GM12801 (cell line): ENCODE results near the gene DUSP7.

Experiments used
- TF ChIP-seq, protein P1 (sequence below): IDR thresholded peaks from one replicate; pipeline ENCODE4 v1.5.1; 2011; ENCODE audit warnings: control low read depth; ENCODE audit not compliant: insufficient read length; ENCODE audit errors: extremely low read depth

The DUSP7 gene

GRCh38 chr3:52065264-52065756 lies 8.9 kb upstream of the DUSP7 start:
- TF ChIP-seq, protein P1, sequence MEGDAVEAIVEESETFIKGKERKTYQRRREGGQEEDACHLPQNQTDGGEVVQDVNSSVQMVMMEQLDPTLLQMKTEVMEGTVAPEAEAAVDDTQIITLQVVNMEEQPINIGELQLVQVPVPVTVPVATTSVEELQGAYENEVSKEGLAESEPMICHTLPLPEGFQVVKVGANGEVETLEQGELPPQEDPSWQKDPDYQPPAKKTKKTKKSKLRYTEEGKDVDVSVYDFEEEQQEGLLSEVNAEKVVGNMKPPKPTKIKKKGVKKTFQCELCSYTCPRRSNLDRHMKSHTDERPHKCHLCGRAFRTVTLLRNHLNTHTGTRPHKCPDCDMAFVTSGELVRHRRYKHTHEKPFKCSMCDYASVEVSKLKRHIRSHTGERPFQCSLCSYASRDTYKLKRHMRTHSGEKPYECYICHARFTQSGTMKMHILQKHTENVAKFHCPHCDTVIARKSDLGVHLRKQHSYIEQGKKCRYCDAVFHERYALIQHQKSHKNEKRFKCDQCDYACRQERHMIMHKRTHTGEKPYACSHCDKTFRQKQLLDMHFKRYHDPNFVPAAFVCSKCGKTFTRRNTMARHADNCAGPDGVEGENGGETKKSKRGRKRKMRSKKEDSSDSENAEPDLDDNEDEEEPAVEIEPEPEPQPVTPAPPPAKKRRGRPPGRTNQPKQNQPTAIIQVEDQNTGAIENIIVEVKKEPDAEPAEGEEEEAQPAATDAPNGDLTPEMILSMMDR = no peak

DNA sequence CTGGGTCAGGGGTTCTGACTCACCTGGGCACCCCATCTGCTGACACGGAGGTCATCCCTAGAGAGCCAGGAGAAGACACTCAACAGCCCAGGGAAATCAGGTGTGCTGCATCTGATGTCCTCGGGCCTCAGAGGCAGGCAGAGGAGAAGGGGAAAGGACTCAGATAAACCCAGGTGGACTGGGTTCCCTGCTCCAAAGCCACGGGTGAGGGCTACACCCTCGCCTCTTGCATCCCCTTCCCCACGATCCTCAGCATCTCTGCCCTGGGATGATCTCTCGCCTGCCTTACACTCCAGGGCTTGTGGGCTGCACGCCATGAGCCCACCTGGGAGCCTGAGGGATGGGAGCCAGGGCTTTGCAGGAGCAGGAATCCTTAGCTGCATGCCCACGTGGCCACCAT lies 8.2 kb upstream of the DUSP7 start:
- TF ChIP-seq, protein P1 = no peak

GRCh38 chr3:52063026-52063723 lies 6.8 kb upstream of the DUSP7 start:
- TF ChIP-seq, protein P1 = no peak

- TF ChIP-seq, protein P1 = no peak
Observed at GRCh38 chr3:52062505-52062904, 6.1 kb upstream of the DUSP7 start.

DNA sequence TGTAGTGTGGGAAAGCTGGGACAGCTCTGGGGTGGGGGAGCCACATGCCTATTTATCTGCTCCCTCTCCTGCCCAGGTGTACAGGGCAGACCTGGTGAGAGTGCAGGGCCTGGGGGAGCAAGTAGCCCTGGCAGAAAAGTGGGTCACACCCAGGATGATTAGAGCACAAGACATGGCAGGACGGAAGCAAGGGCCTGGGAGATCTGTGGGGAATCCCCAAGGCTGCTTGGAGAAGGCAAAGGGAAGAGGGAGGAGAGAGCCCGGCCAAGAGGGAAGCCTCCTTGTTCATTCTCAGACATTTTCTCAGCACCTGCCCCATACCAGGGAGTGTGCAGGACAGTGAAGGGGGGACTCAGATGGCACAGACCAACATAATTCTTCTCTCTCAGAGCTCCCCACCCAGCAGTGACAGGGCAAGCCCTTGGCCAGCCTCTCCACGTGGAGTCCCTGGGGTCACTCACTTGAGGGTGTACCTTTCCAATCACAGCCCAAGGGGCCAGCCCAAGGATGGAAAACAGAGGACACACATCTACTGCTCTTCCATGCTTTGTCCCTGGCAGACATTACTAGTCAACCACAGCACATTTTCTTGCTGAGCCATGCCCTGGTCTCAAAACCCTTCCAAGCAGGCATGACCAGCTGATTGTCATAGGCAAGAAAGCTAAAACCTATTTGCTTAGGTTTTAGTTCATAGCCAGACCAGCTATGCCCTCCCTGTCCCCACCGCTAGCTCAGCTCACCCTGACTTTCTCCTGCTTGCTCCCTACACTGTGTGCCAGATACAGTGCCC lies 4.9 kb upstream of the DUSP7 start:
- TF ChIP-seq, protein P1 = no peak

DNA sequence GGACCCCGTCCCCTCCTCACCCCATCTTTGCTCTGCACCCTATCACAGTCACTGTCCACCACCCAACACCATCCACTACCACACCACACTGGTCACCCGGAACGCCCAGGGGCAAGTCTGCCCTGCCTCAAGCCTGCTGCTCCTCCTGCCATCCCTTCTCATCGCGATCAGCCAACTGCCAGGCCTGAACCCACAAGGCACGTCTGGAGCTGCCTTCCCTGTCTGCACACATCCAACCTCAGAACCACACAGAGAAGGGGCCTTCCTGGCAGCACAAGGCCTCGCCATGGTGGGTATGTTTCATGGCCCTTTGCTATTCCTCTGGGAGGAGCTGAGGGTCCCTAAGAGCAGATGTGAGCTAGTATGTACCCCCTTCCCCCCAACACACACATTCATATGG lies 3.4 kb upstream of the DUSP7 start:
- TF ChIP-seq, protein P1 = no peak

DNA sequence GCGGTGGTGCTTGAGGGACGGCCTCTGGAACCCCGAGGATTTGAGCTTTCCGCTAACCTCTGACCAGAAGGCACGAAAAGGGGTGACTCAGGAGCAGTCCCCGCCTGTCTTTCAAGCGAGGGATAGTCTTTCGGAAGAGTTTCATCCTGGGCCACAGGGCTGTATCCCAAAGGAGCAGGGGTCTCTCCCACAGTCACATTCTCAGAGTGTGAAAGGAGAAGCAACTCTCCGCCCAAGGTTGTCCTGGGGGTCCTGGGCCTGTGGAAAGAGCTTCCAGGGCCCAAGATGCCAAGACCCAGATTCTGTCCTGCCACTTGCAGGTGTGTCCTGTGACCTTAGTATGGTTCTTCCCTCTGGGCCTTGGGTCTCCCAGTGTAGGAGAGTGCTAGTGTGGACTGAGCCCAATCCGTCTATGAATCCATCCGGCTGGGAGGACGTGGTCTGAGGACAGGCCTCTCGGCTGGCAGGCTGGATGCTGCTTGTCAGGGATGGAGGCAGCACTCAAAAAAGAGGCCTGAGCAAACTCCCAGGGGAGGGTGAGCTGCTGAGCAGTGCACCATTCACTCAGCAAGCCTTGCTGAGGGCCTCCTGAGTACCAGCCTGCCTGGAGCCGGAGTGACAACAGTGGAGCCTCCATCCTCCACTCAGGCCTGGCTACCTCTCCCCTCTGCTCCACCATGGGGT lies 1.6 kb upstream of the DUSP7 start:
- TF ChIP-seq, protein P1 = no peak
